Activated naive CD8-positive, alpha-beta T cell treated with anti-CD3 and anti-CD28 coated beads, Interleukin-2, amount 50 U/mL, for 16 hours (primary cell): ENCODE data around the gene SLC7A6OS.

Source experiments
- DNase-seq: peaks from one replicate; pipeline ENCODE4 v3.0.0-alpha.2; 2020; ENCODE audit warnings: low read depth, low spot score

SLC7A6OS gene

DNA sequence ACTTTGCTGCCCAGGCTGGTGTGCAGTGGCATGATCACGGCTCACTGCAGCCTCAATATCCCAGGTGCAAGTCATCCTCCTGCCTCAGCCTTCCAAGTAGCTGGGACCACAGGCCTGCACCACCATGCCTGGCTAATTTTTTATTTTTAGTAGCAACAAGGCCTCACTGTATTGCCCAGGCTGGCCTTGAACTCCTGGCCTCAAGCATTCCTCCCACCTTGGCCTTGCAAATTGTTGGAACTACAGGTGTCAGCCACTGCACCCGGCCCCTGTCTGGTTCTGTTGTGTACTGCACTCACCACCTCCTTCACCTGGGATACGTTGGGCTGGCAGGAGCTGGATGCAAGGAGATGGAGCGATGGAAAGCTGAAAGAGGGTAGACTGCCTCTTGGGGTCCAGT is 57.0 kb downstream of the SLC7A6OS start:
- no peak for DNase-seq

DNA sequence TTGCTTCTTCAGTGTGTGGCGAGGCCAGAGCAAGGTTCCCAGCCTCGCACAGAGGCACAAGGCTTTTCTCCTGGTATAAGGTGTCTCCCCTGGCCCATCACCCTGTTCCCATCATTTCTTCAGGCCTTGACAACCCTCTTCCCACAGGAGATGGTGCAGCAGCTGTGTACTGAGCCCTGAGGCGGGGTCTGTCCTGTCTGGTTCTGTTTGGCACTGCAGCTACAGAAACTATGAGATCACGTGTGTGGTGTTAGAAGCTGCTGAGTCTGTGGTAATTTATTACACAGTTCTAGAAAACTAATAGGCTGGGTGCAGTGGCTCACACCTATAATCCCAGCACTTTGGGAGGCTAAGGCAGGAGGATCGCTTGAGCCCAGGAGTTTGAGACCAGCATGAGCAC is 58.4 kb downstream of the SLC7A6OS start:
- DNase-seq: no peak

DNA sequence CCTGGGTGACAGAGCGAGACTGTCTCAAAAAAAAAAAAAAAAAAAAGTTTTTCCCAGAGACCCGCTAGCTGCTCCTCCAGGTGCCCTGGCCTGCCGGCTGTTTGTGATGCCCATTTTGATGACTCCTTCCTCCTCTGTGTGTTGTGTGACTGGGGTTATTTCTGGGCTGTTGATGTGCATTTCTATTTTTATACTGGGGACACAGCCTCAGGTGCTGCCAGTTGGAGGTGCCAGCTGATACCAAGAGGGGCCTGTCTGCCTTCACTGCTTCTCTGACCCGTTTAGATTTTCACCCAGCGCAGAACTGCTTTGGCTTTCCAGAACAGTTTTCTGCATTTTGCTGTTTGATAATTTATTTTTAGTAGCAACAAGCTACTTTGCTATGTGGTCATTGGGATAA is 58.9 kb downstream of the SLC7A6OS start:
- DNase-seq: no peak

DNA sequence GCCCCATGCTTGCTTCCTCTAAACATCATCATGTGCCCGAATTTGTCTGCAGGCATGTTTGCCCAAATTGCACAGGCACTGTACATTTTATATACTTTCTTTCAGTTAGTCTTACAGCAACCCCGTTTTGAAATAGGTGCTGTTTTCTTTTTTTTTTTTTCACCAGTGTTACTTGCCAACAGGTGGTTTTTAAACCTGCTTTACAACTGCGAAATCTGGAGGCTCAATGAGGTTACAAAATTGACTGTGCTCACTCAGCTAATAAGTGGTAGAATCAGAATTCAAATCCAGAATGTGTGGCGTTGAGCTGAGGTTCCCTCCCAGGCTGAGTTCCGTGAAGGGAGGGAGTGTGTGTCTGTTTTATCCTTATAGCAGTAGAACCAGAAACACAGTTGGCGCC is 59.8 kb downstream of the SLC7A6OS start:
- no peak for DNase-seq

DNA sequence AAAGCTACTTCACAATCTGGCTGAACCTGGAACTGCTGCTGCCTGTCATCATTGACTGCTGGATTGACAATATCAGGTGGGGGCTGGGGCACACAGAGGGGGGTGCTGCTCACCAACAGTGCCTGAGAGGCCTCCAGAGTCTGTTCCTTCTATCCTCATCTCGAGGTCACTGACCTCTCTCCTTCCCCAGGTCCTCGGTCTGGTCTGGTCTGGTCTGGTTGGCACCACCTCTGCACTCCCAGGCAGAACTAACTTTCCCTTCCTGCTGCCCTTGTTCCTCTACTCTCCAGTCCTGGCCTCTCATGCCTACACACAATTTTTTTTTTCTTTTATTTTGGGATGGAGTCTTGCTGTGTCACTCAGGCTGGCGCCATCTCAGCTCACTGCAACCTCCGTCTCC is 61.4 kb downstream of the SLC7A6OS start:
- no peak for DNase-seq
